NK-92 (cell line): ENCODE data around the gene TMEM9.

Source experiments
- DNase-seq: peaks from one replicate; lab custom pipeline; 2025; ENCODE audit not compliant: unreplicated experiment; lab: John Stamatoyannopoulos, UW

The TMEM9 gene

GRCh38 chr1:201146626-201147390, 7.5 kb downstream of the TMEM9 start:
- DNase-seq: no peak

- no peak for DNase-seq
Observed at GRCh38 chr1:201145816-201146215, 8.5 kb downstream of the TMEM9 start.

- DNase-seq: no peak
Observed at GRCh38 chr1:201145132-201145531, 9.1 kb downstream of the TMEM9 start.

GRCh38 chr1:201144701-201145100, 9.6 kb downstream of the TMEM9 start:
- DNase-seq: no peak

GRCh38 chr1:201143726-201144635, 10.3 kb downstream of the TMEM9 start:
- DNase-seq: no peak

GRCh38 chr1:201142849-201143725, 11.2 kb downstream of the TMEM9 start:
- DNase-seq: no peak

GRCh38 chr1:201142011-201142848, 12.0 kb downstream of the TMEM9 start:
- DNase-seq: no peak

GRCh38 chr1:201141418-201141817, 12.9 kb downstream of the TMEM9 start:
- DNase-seq: no peak

- DNase-seq: no peak
Observed at GRCh38 chr1:201140941-201141260, 13.4 kb downstream of the TMEM9 start.

- DNase-seq: no peak
Observed at GRCh38 chr1:201140235-201140940, 13.9 kb downstream of the TMEM9 start.

GRCh38 chr1:201139756-201140155, 14.5 kb downstream of the TMEM9 start:
- DNase-seq: no peak

GRCh38 chr1:201139306-201139705, 15.0 kb downstream of the TMEM9 start:
- no peak for DNase-seq

GRCh38 chr1:201138311-201138840, 15.9 kb downstream of the TMEM9 start:
- no peak for DNase-seq

GRCh38 chr1:201137579-201138310, 16.5 kb downstream of the TMEM9 start:
- no peak for DNase-seq

GRCh38 chr1:201137024-201137392, 17.3 kb downstream of the TMEM9 start:
- DNase-seq: no peak

- DNase-seq: no peak
Observed at GRCh38 chr1:201136355-201137023, 17.8 kb downstream of the TMEM9 start.

- no peak for DNase-seq
Observed at GRCh38 chr1:201134405-201134804, 19.9 kb downstream of the TMEM9 start.

GRCh38 chr1:201131398-201131797, 22.9 kb downstream of the TMEM9 start:
- no peak for DNase-seq
